ENCODE results near the gene PAQR7.

- TF ChIP-seq REST (IDR thresholded peaks at IDR 0.05; ENCODE audit: unreplicated experiment) (no peak), POLR2AphosphoS5 (IDR thresholded peaks at IDR 0.05; ENCODE audit: low read depth) (no peak), EZH2phosphoT487 (IDR thresholded peaks at IDR 0.05; ENCODE audit: unreplicated experiment) (no peak), CREB1 (CRISPR knock-in tag; IDR thresholded peaks at IDR 0.05; ENCODE audit: low read depth) (no peak), ZNF331 (CRISPR knock-in tag; IDR thresholded peaks at IDR 0.05; ENCODE audit: low read depth) (no peak), ZNF114 (CRISPR knock-in tag; IDR thresholded peaks at IDR 0.05) (no peak)
- TF ChIP-seq, protein P1, sequence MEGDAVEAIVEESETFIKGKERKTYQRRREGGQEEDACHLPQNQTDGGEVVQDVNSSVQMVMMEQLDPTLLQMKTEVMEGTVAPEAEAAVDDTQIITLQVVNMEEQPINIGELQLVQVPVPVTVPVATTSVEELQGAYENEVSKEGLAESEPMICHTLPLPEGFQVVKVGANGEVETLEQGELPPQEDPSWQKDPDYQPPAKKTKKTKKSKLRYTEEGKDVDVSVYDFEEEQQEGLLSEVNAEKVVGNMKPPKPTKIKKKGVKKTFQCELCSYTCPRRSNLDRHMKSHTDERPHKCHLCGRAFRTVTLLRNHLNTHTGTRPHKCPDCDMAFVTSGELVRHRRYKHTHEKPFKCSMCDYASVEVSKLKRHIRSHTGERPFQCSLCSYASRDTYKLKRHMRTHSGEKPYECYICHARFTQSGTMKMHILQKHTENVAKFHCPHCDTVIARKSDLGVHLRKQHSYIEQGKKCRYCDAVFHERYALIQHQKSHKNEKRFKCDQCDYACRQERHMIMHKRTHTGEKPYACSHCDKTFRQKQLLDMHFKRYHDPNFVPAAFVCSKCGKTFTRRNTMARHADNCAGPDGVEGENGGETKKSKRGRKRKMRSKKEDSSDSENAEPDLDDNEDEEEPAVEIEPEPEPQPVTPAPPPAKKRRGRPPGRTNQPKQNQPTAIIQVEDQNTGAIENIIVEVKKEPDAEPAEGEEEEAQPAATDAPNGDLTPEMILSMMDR (conservative IDR thresholded peaks at IDR 0.05; ENCODE audit: low read depth in 2 of 2): no peak
- TF ChIP-seq, protein P2, sequence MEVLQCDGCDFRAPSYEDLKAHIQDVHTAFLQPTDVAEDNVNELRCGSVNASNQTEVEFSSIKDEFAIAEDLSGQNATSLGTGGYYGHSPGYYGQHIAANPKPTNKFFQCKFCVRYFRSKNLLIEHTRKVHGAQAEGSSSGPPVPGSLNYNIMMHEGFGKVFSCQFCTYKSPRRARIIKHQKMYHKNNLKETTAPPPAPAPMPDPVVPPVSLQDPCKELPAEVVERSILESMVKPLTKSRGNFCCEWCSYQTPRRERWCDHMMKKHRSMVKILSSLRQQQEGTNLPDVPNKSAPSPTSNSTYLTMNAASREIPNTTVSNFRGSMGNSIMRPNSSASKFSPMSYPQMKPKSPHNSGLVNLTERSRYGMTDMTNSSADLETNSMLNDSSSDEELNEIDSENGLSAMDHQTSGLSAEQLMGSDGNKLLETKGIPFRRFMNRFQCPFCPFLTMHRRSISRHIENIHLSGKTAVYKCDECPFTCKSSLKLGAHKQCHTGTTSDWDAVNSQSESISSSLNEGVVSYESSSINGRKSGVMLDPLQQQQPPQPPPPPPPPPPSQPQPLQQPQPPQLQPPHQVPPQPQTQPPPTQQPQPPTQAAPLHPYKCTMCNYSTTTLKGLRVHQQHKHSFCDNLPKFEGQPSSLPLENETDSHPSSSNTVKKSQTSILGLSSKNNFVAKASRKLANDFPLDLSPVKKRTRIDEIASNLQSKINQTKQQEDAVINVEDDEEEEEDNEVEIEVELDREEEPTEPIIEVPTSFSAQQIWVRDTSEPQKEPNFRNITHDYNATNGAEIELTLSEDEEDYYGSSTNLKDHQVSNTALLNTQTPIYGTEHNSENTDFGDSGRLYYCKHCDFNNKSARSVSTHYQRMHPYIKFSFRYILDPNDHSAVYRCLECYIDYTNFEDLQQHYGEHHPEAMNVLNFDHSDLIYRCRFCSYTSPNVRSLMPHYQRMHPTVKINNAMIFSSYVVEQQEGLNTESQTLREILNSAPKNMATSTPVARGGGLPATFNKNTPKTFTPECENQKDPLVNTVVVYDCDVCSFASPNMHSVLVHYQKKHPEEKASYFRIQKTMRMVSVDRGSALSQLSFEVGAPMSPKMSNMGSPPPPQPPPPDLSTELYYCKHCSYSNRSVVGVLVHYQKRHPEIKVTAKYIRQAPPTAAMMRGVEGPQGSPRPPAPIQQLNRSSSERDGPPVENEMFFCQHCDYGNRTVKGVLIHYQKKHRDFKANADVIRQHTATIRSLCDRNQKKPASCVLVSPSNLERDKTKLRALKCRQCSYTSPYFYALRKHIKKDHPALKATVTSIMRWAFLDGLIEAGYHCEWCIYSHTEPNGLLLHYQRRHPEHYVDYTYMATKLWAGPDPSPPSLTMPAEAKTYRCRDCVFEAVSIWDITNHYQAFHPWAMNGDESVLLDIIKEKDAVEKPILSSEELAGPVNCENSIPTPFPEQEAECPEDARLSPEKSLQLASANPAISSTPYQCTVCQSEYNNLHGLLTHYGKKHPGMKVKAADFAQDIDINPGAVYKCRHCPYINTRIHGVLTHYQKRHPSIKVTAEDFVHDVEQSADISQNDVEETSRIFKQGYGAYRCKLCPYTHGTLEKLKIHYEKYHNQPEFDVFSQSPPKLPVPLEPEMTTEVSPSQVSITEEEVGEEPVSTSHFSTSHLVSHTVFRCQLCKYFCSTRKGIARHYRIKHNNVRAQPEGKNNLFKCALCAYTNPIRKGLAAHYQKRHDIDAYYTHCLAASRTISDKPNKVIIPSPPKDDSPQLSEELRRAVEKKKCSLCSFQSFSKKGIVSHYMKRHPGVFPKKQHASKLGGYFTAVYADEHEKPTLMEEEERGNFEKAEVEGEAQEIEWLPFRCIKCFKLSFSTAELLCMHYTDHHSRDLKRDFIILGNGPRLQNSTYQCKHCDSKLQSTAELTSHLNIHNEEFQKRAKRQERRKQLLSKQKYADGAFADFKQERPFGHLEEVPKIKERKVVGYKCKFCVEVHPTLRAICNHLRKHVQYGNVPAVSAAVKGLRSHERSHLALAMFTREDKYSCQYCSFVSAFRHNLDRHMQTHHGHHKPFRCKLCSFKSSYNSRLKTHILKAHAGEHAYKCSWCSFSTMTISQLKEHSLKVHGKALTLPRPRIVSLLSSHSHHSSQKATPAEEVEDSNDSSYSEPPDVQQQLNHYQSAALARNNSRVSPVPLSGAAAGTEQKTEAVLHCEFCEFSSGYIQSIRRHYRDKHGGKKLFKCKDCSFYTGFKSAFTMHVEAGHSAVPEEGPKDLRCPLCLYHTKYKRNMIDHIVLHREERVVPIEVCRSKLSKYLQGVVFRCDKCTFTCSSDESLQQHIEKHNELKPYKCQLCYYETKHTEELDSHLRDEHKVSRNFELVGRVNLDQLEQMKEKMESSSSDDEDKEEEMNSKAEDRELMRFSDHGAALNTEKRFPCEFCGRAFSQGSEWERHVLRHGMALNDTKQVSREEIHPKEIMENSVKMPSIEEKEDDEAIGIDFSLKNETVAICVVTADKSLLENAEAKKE (CRISPR knock-in tag; IDR thresholded peaks at IDR 0.05): no peak
Measured at GRCh38 chr1:25911162-25911561, 35.7 kb upstream of the PAQR7 start.

Measured in GM23338 (cell line).